ENCODE measurements around the gene C1orf216. TPM values are rescaled to one million over a fixed set of nuclear protein-coding genes. Genes with fewer than 3 reads are reported as not detected.
"Not testable (repeated sequence)": the region's sequence is repeated elsewhere in the genome, so short reads cannot be mapped to it uniquely, and the experiment has no call there.

Gene C1orf216
- total RNA-seq, 1 experiment from 2014 or later: 23.9 TPM

DNA sequence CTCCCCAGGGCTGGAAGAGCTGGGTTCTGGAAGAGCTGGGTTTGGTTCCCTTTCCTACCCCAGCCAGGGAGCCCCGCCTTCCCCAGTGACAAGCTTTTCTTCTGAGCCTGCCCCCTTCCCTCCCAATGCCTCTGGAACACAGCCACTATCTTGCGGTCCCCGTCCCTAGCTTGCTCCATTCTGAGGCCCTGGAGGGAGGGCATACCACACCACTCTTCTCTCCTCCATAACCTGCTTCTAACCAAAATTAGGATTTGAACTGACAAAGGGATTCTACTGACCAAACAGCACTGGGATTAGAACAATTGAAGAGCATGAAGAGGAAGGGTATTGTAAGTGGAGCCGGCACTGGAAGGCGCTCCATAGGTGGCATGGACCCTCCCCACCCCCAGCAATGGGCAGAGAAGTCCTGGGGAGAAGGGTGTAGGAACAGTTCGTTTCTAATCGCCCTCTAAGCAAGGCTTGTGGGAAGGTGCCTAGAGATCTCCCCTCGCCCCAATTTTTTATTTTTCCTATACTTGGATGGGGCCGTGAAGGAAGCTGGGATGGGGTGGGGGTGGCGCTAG is 690 bp downstream of the C1orf216 start:
- Histone ChIP-seq H3K9me3 (replicated peaks) (no peaks in the 10 kb centered on the region), H3K27ac (peak overlapping the region; percentile 59; the same call in 1 of the 2 replicates), H3K36me3 (peaks cover 37% of the 10 kb centered on the region), H3K27me3 (replicated peaks) (no peaks in the 10 kb centered on the region), H3K4me3 (peak overlapping the region; percentile 60), H3K4me1 (replicated peaks) (peaks cover 16% of the 10 kb centered on the region)
- DNase-seq (ENCODE audit: low read depth in 1 of 2, low spot score in 2 of 2): peak; percentile 73 to 78

DNA sequence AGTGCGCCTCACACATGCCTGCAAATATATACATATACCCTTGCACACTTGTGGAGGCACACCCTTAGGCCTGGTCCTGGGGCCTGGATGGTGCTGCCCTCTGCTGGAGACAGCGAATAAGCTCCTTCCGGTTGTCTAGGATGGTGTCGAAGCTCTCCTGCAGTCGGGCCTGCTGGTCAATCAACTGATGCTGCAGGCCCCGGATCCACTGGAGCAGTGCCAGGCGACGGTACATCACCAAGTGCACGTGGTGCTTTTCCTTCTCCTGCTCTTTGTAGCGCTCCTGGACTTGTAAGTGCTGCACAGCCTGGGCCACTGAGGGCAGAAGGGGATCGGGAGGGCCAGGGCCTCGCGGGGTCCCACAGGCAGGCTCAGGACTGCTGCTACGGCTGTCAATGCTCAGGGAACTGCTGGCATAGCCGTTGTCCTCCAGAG is 3.1 kb downstream of the C1orf216 start:
- DNase-seq (ENCODE audit: low read depth in 1 of 2, low spot score in 2 of 2): peak; percentile 42 to 72
- no peaks in the 10 kb centered on the region for H3K27me3 ChIP-seq (replicated peaks)
- H3K9me3 ChIP-seq (replicated peaks): no peaks in the 10 kb centered on the region
- peaks cover 16% of the 10 kb centered on the region for H3K4me1 ChIP-seq (replicated peaks)
- H3K36me3 ChIP-seq: peaks cover 35% of the 10 kb centered on the region
- H3K27ac ChIP-seq: no peak overlapping the region
- no peak overlapping the region for H3K4me3 ChIP-seq

DNA sequence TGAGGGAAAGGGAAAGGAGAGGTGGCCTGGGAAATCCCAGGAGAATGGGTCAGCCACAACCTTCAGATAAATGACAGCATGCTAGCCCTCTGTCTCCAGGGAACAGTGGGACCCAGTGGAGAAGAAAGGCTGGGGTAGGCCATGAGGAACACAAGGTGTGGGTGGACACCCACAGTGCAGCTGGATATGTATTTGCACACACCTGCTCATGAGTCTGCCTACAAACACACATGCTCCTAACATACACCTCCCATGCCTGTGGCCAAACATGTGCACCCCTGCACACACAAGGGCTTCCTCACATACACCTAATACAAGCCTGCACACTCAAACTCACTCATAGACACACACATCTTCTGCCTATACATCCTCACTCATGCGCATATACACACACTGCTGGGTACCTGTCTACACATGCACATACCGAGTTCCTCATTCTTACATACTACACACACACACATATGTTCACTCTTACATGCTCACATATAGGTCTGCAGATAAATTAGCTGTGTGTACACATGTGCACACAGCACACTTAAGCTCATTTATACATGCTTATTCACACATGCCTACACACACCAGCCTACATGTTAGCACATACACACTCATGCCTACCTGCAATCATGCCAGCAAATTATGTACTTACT is 3.6 kb downstream of the C1orf216 start:
- Histone ChIP-seq H3K9me3 (replicated peaks) (no peaks in the 10 kb centered on the region), H3K27me3 (replicated peaks) (no peaks in the 10 kb centered on the region), H3K4me3 (no peak overlapping the region), H3K4me1 (replicated peaks) (peaks cover 16% of the 10 kb centered on the region), H3K27ac (no peak overlapping the region), H3K36me3 (peaks cover 35% of the 10 kb centered on the region)
- peak in 1 of 2 experiments; percentile 11 for DNase-seq (ENCODE audit: low read depth in 1 of 2, low spot score in 2 of 2)

DNA sequence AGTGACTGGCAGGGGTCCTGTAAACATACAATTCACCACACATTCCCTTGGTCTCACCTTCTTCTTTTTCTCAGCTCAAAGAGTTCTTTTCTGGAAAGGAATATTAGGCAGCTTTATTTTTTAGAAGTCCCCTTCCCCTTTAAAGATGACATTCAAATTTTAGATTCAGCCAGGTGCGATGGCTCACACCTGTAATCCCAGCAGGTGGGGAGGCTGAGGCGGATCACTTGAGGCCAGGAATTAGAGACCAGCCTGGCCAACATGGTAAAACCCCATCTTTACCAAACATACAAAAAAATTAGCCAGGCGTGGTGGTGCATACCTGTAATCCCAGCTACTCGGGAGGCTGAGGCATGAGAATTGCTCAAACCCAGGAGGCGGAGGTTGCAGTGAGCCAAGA is 7.6 kb downstream of the C1orf216 start:
- Histone ChIP-seq H3K36me3 (peaks cover 25% of the 10 kb centered on the region), H3K27me3 (replicated peaks) (peaks cover 20% of the 10 kb centered on the region)
- not testable (repeated sequence) for H3K4me1 ChIP-seq (replicated peaks); DNase-seq (ENCODE audit: low read depth in 1 of 2, low spot score in 2 of 2); H3K4me3 ChIP-seq; H3K9me3 ChIP-seq (replicated peaks); H3K27ac ChIP-seq

- DNase-seq (ENCODE audit: low read depth in 1 of 2, low spot score in 2 of 2): no peak
- Histone ChIP-seq H3K27me3 (replicated peaks) (peaks cover 20% of the 10 kb centered on the region), H3K36me3 (peaks cover 3% of the 10 kb centered on the region; the same call in 1 of the 2 replicates), H3K4me3 (no peak overlapping the region), H3K4me1 (replicated peaks) (no peaks in the 10 kb centered on the region), H3K9me3 (replicated peaks) (no peaks in the 10 kb centered on the region), H3K27ac (no peak overlapping the region)
Observed at GRCh38 chr1:35708952-35709351, 9.7 kb downstream of the C1orf216 start.

DNA sequence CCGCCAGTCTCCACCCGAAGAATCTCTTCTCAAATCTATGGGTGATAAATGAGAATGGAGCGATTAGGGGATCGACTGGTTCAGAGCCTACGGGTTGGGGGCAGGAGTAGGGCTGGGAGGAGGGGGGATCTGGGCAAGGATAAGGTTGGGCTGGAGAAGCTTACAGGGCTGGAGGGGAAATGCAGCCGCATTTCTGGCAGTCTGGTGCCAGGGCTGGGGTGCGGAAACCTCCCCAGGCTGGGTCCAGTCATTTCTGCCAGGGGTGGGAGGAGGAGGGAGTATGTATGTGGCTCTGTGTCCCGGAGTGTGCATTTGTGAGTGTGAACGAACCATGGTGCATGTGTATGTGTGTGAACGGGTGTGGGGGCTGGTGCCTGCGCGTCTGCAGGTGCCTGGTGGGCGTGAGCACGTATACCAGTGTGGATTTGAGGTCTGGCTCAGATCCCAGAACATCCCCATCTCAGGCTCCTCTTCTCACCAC is 10.2 kb downstream of the C1orf216 start:
- H3K9me3 ChIP-seq (replicated peaks): no peaks in the 10 kb centered on the region
- H3K27me3 ChIP-seq (replicated peaks): peaks cover 20% of the 10 kb centered on the region
- H3K4me1 ChIP-seq (replicated peaks): no peaks in the 10 kb centered on the region
- no peak overlapping the region for H3K27ac ChIP-seq
- peaks cover 2% of the 10 kb centered on the region; the same call in 1 of the 2 replicates for H3K36me3 ChIP-seq
- no peak for DNase-seq (ENCODE audit: low read depth in 1 of 2, low spot score in 2 of 2)
- no peak overlapping the region for H3K4me3 ChIP-seq

- peaks cover 26% of the 10 kb centered on the region for H3K27me3 ChIP-seq (replicated peaks)
- no peak overlapping the region for H3K4me3 ChIP-seq
- no peak overlapping the region for H3K27ac ChIP-seq
- H3K36me3 ChIP-seq: no peaks in the 10 kb centered on the region
- no peak for DNase-seq (ENCODE audit: low read depth in 1 of 2, low spot score in 2 of 2)
- H3K4me1 ChIP-seq (replicated peaks): no peaks in the 10 kb centered on the region
- no peaks in the 10 kb centered on the region for H3K9me3 ChIP-seq (replicated peaks)
Observed at GRCh38 chr1:35707601-35708440, 10.9 kb downstream of the C1orf216 start.

- Histone ChIP-seq H3K36me3 (no peaks in the 10 kb centered on the region), H3K4me3 (no peak overlapping the region), H3K27ac (no peak overlapping the region), H3K9me3 (replicated peaks) (no peaks in the 10 kb centered on the region), H3K27me3 (replicated peaks) (peaks cover 28% of the 10 kb centered on the region), H3K4me1 (replicated peaks) (no peaks in the 10 kb centered on the region)
- DNase-seq (ENCODE audit: low read depth in 1 of 2, low spot score in 2 of 2): no peak
Observed at GRCh38 chr1:35706846-35707600, 11.7 kb downstream of the C1orf216 start.

DNA sequence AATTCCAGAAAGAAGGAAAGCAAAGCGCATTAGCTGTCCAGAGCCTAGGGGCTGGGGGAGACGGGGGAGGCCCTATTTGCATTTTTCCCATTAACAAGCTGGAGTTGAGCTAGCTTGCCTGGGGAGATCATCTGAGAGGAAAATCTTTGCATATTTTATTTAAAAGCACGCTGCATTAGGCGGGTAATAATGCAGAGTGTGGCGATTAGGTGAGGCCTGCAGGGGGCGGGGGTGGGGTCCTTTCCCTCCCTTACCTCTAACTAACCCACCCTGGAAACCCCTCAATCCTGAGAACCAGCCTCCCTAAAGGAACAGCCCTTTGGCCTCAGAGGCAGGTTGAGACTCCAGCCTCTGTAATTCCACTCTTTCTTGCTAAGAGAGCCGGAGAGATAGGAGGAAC is 16.2 kb downstream of the C1orf216 start:
- Histone ChIP-seq H3K4me3 (no peak overlapping the region), H3K9me3 (replicated peaks) (no peaks in the 10 kb centered on the region), H3K36me3 (no peaks in the 10 kb centered on the region), H3K27ac (no peak overlapping the region), H3K4me1 (replicated peaks) (no peaks in the 10 kb centered on the region), H3K27me3 (replicated peaks) (peaks cover 41% of the 10 kb centered on the region)
- no peak for DNase-seq (ENCODE audit: low read depth in 1 of 2, low spot score in 2 of 2)

DNA sequence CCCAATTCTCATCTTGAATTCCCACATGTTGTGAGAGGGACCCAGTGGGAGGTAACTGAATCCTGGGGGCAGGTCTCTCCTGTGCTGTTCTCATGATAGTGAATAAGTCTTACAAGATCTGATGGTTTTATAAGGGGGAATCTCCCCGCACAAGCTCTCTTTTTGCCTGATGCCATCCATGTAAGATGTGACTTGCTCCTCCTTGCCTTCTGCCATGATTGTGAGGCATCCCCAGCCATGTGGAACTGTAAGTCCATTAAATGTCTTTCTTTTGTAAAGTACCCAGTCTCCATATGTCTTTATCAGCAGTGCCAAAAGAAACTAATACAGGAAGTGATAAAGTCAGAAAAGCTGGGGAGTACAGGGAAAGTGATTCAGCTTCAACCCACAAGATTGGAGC is 19.5 kb downstream of the C1orf216 start:
- not testable (repeated sequence) for H3K9me3 ChIP-seq (replicated peaks); H3K4me3 ChIP-seq; H3K4me1 ChIP-seq (replicated peaks); DNase-seq (ENCODE audit: low read depth in 1 of 2, low spot score in 2 of 2); H3K27ac ChIP-seq; H3K36me3 ChIP-seq
- H3K27me3 ChIP-seq (replicated peaks): peaks cover 49% of the 10 kb centered on the region

DNA sequence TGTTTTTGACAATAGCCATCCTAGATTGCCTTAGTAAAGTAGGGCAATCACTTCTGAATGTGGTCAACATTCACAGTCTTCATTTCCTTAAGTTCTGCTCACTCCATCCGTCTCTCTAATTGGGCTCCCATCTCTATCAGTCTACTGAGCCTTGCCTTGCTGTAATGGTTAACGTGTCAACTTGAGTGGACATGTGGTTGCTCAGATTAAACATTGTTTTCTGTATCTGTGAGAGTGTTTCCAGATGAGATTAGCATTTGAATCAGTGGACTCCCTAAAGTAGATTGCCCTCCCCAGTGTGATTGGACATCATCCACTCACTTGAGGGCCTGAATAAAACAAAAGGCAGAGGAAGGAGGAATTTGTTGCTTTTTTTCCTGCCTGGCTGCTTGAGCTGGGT is 26.4 kb downstream of the C1orf216 start:
- Histone ChIP-seq H3K4me1 (replicated peaks) (no peaks in the 10 kb centered on the region), H3K9me3 (replicated peaks) (no peaks in the 10 kb centered on the region; the same call in 1 of the 2 replicates), H3K27me3 (replicated peaks) (peaks cover 28% of the 10 kb centered on the region), H3K36me3 (no peaks in the 10 kb centered on the region), H3K4me3 (no peak overlapping the region), H3K27ac (no peak overlapping the region)
- DNase-seq (ENCODE audit: low read depth in 1 of 2, low spot score in 2 of 2): no peak

DNA sequence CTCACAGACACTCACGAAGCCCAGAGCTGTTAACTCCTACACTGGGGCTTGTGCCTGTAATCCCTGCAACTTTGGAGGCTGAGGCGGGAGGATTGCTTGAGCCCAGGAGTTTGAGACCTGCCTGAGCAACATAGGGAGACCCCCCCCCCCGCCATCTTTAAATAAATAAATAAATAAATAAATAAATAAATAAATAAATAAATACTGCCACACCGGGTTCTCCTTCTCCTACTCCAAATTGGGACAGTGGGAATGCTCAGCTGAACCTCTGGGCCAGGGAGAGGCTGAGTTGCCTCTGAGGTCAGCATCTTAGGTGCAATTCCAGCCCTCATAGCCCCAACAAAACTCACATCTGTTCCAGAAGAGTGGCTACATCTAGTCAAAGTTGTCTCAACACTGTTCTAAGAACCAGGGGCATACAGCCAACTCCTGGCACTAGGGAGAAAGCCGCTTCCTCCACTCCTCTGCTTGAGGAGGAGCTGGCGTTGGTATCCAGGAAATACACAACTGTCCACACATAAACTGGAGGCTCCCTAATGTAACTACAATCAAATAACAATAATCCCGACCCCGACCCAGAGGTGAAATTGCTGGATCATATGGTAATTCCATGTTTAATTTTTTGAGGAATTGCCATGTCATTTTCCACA is 27.0 kb downstream of the C1orf216 start:
- Histone ChIP-seq H3K4me1 (replicated peaks) (no peaks in the 10 kb centered on the region), H3K36me3 (no peaks in the 10 kb centered on the region), H3K4me3 (no peak overlapping the region), H3K27me3 (replicated peaks) (peaks cover 27% of the 10 kb centered on the region), H3K27ac (no peak overlapping the region), H3K9me3 (replicated peaks) (no peaks in the 10 kb centered on the region; the same call in 1 of the 2 replicates)
- no peak for DNase-seq (ENCODE audit: low read depth in 1 of 2, low spot score in 2 of 2)

DNA sequence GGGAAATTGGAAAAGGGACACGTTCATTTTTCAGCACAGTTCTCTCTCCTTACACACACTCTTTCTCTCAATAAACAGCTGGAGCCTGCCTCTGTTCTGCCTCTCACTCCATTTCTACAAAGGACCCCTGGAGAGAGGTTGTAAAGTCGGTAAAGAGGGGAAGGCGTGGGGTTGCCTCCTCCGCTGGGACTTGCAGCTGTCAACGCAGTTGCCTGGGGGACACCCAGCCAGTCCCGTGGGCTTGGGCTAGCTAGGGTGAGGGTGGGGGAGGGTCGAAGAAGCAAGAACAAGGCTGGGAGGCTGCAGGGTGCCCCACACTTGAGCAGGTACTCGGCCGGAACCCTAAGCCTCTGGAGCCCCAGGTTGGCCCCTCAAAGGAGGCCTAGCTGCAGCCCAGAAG is 27.6 kb downstream of the C1orf216 start:
- Histone ChIP-seq H3K4me1 (replicated peaks) (no peaks in the 10 kb centered on the region), H3K27ac (no peak overlapping the region), H3K36me3 (no peaks in the 10 kb centered on the region), H3K9me3 (replicated peaks) (no peaks in the 10 kb centered on the region; the same call in 1 of the 2 replicates), H3K4me3 (no peak overlapping the region), H3K27me3 (replicated peaks) (peaks cover 25% of the 10 kb centered on the region)
- DNase-seq (ENCODE audit: low read depth in 1 of 2, low spot score in 2 of 2): no peak
